Erythroblast (primary cell): ENCODE measurements around the gene CFAP99.

ENCODE experiments used
- DNase-seq, 2 experiments: peaks; one replicate each; lab custom pipeline; 2025; lab: John Stamatoyannopoulos, UW
- GATA1 ChIP-seq: IDR thresholded peaks from 2 replicates; pipeline ENCODE4 v1.6.1; 2011; ENCODE audit warnings: low read depth, mild to moderate bottlenecking, control low read depth, low read length, moderate library complexity
- POLR2A ChIP-seq: IDR thresholded peaks from 2 replicates; pipeline ENCODE4 v1.6.1; 2011; ENCODE audit warnings: mild to moderate bottlenecking, low read length

Gene CFAP99

DNA sequence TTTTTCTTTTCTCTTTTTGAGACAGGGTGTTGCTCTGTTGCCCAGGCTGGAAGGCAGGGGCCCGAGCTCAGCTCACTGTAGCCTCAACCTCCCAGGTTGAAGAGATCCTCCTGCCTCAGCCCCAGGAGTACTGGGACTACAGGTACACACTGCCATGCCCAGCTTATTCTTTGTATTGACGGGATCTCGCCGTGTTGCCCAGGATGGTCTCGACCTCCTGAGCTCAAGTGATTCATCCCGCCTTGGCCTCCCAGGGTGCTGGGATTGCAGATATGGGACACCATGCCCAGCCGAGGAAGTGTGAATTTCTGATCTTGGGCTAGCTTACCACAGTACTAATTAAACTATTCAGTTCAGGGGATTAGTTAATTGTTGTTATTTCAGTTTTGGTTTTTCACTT lies 89.1 kb downstream of the CFAP99 start:
- no peak for TF ChIP-seq POLR2A
- TF ChIP-seq GATA1, result no peak
- no peak for DNase-seq

DNA sequence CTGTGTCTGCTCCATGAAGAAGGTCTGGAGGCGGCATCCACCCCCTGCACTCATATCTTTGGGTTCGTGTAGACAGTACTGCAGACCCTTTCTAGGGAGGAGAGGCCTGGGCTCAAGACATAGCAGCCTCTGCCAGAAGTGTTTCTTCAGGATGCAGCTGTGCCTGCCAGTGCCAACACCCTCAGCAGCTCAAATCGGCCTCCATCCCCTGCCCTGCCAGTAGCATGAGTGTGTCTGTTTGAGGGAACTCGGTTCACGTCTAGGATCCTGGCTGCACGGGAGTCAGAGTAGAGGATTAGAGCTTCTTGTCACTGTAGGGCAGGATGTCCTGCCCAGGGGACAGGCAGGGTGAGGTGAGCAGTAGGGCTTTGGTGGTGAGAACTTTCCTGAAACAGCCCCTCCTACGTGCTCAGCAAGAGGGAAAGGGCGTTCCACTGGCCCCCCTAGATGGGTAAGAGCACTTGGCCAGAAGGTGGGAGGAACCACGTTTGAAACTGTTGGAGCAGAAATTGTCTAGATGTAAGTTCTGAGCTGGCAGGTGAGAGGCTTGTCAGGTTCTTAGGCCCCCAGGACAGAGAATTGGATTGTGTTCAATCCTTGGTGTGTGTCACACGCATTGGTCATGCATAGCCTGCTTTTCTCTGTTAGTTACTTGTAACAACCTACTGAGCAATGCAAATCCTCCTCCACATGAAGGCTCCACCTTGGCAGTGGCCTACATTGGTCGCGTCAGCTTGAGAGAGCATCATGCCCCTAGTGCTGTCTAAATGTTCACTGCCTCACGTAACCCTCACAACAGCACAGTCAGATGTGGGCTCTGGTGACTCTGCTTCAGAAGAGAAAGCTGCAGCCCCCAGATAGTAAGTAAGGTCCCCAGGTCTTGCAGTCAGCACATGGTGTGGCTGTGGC lies 91.8 kb downstream of the CFAP99 start:
- DNase-seq, result no peak
- no peak for TF ChIP-seq POLR2A
- no peak for TF ChIP-seq GATA1

DNA sequence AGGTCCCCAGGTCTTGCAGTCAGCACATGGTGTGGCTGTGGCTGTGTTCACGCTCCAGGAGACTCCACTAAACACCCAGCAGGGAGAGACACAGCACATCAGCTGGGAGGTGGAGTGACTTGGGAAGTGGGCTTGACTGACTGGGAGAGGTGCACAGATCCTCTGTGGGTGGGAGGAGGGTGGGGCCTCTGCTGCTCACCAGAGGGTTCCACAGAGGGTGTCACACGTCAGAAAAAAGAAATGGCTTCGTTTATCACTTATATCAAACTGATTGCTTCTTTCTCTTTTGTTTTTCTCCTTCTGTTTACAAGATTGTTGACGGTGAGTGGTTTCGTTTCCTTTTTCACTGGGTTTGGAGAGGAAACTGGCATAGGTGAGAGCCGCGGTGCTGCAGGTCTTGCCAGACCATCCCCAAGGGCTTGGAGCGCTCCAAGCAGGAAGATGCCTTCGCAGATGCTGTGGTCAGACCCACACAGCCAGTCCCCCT lies 92.9 kb downstream of the CFAP99 start:
- no peak for DNase-seq

More for the DNA sequence above, 92.9 kb downstream of the CFAP99 start:
- no peak for TF ChIP-seq GATA1
- TF ChIP-seq POLR2A, result no peak
